DMS153 treated with DMSO at 0.1 percent for 48 hours (cell line): Measurements from ENCODE around the gene SOX5.
A peak's percentile ranks its signal among the peaks of the same experiment; 100 is the strongest.

Experiments
- DNase-seq: peaks from one replicate; lab custom pipeline; 2025; ENCODE audit not compliant: unreplicated experiment; lab: John Stamatoyannopoulos, UW

SOX5 gene

DNA sequence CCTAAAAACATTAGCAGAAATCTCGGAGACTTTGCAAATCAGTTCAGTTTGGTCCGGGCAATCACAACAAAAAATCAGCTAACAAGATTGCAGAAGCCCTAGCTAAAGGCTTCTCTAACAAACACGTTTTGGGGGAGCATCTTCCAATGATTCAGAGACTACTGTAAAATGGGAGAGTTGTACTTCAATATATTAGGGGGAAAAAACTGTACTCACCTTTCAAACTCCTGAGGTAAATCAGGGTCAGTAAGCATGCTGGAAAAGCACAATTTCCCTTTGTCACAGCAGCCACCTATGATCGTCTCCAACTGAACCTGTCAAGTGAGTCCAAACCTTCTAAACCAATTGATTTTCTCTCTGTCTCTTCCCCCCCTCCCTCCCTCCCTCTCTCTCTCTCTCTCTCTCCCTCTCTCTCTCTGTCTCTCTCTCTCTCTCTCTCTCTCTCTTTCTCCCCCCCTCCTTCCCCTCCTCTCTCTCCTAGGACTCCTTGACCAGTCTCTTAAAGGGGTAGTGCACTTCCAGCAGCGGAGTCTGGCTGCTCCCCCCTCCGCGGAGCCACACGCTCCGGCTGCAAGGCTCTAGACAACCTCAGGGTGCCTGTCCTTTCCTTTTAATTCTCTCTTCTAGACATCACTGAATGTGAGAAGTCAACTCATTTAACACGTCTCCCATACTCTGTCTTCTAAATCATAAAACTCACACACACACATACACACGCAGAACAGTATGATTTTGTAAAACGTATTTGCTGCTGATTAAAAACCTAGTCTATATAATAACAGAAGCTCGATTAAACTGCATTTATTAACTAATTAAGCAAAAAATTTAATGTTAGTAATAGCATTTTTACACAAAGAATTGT, at the start of gene SOX5:
Gene SOX5, minus strand, starts transcription at position 323 of the 862 bp plus-strand sequence. Its CDS starts 69 bp downstream, at position 254.
- no peak for DNase-seq

DNA sequence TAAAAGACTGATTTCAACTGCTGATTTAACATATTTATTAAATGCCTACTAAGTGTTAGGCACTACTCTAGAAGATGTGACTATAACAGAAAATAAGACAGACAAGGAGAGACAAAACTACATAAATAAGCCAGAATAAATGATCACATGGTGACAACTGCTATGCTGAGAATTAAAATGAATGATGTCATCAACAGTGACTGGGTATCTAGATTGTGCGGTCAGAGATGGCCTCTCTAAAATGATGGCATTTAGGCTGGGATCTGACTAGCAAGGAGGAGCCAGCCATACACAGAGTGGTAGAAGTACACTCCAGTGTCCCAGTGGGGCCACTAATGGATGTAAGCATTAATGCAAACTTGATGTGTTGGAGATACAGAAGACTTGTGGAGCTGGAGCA, 37.6 kb upstream of the SOX5 start:
- no peak for DNase-seq

DNA sequence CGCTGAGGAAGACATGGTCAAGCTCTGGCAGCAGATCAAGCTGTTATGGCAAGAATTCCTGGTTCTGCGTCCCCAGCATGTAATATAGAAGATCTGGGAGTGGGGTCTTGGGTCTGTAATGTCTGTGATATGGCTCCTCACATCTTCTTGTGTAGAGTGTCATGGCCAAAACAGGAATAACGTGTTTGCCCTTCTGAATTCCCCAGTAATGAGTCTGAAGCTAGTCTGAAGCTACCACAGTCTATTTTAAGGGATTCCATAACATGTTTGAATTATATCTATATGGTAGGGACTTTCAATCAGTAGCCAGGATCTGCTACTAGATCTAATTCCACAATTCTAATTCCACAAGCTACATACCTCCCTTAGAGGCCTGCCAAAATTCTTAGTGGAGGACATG, 31.4 kb upstream of the SOX5 start:
- no peak for DNase-seq

DNA sequence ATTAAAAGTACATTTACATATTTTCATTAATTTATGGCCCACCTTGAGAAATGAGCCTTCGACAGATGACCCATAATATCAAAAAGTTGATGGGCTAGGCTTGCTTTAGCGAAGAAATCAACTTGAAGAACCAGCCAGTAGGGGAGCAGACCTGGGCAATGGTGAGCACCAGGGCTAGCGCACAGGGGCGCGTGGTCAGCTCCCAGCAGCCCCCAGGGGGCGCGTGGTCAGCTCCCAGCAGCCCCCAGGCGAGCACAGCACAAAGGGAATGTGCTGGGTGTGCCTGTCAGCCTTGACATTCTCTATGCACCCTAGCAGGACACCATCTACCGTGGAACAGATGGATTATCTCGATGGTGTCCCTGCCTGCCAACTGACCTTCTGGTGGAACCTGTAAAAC, 15.3 kb upstream of the SOX5 start:
- no peak for DNase-seq

DNA sequence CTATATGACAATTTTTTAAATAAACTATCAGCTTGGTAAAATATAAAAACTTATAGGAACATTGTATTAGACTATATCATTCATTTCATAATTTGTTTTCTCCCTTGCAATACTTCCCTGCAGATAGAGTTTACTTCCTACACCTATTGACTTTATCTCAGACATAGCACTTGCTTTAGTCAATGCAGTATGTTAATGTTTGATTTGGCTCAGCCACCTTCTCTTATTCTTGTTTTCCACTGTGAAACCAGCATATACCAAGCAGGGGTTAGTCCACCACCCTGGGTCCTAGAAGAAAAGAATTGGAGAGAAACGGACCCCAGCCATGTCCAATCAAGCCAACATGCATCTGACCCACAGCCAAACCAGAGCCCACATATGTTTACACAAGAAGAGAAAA, 10.4 kb upstream of the SOX5 start:
- no peak for DNase-seq

DNA sequence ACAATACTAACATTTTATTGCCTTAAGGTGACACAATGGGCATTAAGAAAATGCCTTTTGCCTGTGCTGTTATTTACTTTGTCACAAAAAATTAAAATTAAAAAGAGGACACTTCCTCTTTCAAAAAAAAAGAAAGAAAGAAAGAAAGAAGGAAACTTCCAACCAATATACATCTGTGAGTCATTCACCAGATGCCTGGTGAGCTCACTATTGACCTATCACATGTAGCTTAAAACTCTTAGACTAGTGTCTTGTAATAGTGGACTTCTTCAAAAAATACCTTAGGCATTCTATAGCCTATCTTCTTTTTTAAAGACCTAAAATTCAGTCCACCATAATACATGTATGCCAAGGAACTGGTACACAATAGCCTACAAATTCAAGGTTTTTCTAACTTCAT, 4.9 kb upstream of the SOX5 start:
- DNase-seq = no peak

DNA sequence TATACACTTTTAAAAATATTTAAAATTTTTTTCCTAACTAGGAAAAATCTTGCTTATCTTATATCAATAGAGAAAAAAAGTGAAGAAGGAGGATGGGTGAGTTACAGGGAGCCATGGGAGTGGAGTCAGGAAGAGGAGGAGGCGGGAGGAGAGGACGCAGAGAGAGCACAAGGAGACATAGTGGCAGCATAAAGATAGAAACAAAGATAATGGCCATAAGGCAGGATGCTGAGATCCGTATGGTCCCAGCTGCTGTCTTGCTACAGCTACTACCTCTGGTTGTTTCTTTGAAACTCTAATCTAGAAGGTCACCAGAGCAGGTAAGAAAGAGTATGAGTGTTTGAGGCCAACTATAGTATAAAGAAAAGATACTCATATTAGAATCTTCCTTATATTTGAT, 2.6 kb upstream of the SOX5 start:
- no peak for DNase-seq

DNA sequence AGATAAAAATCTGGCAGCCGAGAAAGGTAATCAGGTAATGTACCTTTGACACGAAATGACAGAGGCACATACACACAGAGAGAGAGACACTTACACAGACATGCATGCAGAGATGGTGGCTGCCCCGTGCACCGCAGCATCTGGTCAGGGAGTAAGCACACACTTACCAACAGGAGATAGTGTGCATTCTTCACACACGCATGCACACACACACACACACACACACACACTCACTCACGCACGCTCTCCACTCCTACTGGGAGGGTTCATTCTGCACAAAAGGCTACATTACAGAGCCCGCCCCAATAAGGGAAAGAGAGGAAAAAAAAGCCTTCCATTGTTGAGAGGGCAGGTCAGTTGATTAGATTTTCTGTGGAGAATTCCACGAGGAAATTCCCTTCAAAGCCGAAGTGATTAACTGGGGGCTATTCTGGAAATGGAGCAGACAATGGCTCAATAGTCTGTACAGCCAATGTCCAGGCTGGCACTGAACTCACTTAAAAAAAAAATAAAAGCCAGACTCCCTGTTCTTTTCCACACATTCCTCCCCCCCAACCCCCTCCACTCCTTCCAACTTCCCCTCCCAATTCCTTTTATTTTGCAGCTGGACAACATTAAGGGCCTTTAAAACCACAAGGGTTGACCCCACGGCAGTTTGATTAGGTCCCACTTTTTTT, 1.4 kb upstream of the SOX5 start:
- no peak for DNase-seq

DNA sequence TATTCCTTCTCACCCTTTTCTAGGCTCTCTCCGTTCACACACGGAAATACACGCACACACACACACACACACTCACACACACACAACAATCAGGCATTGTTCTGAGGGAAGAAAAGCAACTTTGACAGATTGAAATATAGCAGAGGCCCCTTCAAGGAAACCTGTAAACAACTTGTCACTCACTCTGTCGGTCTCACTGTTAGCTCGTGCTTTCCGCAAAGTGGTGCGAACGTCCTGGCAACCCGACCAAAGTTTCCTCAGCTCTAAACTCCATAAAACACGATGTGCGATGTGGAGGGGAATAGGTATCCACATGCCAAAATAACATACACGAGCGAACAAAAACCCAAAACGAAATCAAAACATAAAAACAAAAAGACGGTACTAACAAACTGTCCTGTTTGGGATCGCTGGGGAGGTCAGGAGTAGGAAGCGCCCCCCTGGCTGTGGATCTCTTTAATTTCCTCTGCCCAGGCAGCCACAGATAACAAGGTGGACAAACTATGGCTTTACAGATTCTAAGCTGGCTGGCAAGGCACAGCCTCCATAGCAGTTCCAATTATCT, 822 bp upstream of the SOX5 start:
- DNase-seq = peak; percentile 63

DNA sequence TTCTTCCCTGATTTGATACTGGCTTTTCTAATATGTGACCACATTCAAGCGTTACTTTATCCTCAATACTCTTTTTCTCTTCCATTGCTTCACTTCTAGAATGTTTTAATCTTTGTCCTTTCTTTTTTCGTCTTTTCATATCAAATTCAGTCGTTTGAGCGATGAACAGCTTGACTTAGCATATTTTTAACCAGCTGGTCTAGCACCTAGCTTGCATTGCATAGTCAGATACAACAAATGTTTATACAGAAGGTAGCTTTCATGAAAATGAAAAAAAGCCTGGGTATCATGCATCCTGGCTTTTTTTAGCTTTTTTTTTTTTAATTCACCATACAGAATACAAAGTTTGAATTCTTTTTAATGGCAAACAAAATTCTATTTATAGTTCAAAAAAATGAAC, 1.2 kb downstream of the SOX5 start:
- no peak for DNase-seq

DNA sequence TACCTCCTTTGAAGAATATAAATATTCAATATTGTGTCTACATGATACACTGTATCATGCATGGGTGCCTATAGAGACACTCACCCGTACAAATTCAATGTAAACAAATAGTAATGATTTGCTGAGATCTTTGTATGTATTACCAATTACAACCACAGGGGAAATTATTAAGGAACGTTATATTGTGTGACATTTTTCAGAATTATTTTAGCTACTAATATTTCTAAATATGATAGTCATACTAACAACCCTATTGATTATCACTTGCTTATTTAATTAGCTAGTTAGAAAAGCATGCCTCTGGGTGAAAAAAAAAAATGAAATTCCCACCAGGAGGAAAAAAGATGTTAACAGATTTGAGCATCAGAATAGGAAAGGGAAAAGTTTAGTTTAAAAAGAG, 2.1 kb downstream of the SOX5 start:
- DNase-seq = no peak

DNA sequence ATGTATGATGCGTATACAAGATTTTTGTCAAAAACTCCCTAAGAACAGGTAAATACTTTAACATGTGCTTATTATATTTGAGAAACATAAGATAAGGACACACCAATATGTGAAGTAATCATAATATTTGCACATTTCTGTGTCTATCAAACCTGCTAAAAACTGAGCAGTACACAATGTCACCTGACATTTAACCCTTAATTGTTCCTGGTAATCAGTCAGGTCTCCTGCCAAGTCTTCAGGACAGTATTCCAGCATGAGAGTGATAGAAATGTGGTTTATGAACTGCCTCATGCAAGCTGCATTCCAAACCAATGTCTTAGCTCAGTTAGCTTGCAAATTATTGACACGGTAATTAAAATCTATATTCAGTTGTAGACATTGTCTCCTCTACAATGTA, 4.2 kb downstream of the SOX5 start:
- DNase-seq = no peak

DNA sequence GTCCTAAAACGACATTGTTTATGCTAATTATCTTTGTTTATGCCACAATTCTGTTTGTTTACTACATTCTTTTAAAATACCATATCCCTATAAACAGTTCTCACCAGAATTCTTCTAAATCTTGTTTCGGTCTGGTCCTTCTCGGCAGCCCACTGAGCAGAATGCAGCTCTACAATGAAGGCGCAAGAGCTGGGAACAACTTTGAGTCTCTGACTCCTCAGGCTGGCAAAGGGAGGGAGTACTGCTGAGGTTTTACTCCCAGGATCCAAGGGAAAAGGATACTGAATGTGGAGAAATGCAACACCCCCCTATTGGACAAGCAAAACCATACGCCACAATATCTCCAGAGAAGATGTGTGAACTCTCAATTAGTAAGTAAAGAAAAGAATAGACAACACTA, 5.4 kb downstream of the SOX5 start:
- no peak for DNase-seq

DNA sequence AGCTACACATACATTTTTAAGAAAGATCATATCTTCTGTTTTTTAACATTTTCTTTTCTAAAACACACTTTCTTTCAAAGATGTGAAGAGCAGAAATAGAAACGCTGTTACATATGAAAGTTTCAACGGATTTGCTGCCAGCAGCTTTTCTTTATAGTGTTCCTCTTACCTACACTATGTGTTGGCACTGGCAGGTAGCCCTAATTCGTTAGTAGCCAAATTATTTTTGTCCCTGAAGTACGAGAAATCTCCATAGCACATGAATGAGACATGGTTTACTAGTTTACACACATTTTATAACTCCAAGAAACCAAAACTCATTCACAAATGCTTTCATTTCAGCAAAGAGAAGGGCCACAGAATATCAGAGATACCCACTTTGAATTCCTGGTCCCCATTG, 6.6 kb downstream of the SOX5 start:
- no peak for DNase-seq

DNA sequence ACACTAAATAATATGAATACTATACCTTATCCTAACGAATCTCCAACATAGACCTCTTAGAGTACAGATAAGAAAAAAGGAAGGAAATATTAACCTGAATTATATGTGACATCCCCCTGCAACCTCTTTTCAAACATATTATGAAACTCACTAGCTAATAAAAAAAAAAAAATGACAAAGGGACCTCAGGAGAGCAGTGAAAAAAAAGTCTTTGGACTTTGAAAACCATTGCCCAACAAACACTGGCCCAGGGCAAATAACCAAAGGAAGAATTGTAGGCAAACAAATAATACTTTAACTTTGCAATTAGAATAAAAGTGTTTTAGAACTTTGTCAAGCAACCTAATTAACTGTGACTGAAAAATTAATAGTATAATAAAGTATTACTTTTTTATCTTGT, 7.7 kb downstream of the SOX5 start:
- no peak for DNase-seq

DNA sequence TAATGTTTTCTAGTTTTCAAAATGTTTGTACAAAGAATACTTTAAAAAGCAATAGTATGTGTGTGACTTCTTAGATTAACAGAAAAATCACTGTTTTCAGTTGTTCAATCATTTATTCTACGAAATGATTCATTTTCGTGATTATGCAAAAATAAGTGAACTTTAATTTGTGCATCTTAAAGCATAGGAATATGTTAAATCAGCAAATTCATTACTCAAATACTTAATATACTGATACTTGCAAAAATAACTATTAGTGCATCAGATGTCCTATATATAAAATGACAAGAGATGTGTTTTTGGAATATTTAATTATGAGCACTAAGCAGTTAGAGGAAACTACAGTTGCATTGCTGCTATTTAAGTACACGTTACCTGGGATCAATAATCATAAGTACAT, 11.0 kb downstream of the SOX5 start:
- no peak for DNase-seq

DNA sequence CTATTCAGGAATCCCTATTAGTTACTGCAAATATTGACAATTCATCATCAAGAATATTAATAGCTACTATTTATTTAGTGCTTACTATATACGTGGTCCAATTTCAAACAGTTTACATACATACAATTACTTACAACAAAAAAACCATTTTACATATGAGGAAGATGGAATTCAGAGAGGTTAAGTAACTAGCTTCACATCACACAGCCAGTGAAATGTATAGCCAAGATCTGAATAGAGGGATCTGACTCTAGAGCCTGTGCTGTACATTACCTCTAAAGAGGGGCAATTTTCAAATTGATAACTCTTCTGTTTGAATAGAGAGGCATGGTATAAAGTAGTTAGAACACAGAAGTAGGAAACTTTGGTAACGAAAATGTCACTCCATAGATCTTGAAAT, 18.3 kb downstream of the SOX5 start:
- DNase-seq = no peak

DNA sequence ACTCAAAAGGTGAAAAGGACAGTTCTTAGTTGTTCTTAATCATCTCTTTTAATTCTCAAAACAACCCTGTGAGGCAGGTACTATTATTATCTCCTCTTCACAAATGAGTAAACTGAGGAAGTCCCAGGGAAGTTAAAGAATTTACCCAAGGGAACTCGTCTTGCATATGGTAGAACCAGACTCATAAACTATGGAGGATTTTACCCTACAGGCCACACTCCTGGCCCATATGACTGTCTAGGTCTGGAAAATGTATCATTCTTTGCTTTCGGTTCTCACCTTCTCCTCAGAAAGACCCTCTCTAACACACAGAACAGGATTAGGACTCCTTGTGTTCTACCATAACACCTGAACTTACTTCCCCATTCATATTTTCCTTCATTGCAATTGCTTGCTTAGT, 18.9 kb downstream of the SOX5 start:
- DNase-seq = no peak

DNA sequence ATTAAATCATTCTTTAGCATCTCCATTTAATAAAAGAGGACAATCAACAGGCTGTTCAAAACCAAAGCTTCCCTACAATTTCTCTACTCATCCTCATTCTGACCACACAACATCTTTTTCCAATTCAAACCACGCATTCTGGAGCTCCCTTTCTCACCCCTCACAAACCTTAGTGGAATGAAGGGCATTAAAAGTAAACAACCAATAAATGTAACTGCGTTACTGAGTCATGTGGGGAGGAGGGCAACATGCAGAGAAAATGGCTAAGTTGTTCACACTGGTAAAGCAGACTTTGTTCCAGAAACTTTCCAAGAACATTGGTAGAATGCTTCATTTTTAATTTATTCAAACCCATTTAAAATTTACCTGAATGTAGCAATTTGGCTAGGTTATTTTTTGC, 19.6 kb downstream of the SOX5 start:
- DNase-seq = no peak

DNA sequence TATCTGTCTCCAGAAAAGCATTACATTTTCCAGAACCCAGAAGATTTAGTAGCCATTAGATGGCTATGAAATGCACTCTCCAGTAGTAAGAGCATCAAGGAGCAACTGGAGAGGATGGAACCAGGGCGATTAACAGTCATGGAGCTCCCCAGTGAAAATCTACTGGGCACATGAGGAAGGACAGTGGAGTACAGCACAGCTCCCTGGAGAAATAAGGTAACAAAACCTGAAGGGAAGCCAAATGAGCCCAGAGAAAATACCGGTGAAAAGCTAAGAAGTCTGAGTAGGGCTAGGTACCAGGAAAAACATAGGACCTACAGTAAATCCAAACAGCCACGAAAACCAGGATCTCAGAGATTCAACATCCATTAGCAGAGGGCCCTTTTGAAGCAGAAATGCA, 21.6 kb downstream of the SOX5 start:
- DNase-seq = no peak

DNA sequence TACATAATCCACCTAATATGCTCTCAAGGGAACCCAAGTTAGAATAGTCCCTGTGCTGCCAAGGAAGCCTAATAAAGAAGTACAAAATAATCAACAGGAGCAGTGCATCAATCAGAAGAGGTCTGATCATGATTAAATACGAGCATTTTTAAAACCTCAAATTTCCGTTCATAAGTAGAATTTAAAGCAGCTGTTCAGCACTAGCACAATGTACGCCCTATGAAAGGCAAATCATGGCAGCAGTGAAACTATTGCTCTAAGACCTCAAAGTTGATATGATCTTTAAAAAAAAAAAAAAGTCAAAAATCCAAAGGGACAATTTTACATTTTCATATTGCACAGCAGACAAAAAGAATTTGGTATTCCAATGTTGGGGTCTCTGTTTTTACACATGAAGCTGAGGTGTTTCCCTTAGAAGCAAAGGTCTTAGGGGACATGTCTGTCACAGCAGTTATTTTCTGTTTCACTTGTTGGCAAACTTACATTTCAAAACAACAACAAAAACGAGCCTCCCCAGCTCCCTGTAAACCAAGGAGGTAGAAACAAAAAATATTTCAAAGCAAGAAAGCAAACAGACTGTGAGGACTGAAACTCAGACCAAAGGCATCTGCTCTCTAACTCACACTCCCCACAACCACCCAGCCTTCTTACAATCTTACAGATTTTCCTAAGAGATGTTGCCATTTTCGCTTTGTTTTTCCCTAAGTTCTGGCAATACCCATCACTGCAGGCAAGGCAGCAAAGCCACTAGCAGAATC, 28.2 kb downstream of the SOX5 start:
- DNase-seq = no peak

DNA sequence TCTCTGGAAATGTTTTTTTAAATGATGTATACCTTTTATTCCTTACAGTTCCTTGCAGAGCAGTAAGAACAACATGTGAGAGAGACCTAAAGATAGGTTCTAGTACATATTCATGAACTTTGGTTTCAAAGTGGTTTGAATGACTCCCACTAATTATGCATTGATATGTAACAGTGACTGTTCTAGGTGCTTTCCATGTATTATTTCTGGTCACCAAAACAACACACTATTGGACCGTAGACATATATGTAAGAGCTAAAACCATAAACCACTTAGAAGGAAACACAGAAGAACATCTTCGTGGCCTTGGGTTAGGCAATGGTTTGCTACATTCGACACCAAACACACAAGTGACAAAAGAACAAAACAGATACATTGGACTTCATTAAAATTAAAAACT, 37.9 kb downstream of the SOX5 start:
- no peak for DNase-seq
